LNCaP clone FGC (cell line): ENCODE data around the gene COBL.

Experiments used
- DNase-seq: peaks from one replicate; pipeline ENCODE4 v3.0.0-alpha.2; 2011; ENCODE audit warnings: low read depth
- H3K4me3 ChIP-seq: 2 replicates; pipeline ENCODE4 v1.5.1; 2011; ENCODE audit warnings: mild to moderate bottlenecking, low read depth, low read length, control low read depth
- TF ChIP-seq, protein P1 (sequence below): IDR thresholded peaks from 2 replicates; pipeline ENCODE4 v1.5.1; 2012; ENCODE audit warnings: mild to moderate bottlenecking; ENCODE audit not compliant: control insufficient read depth, insufficient read depth; ENCODE audit errors: extremely low read depth

The COBL gene

DNA sequence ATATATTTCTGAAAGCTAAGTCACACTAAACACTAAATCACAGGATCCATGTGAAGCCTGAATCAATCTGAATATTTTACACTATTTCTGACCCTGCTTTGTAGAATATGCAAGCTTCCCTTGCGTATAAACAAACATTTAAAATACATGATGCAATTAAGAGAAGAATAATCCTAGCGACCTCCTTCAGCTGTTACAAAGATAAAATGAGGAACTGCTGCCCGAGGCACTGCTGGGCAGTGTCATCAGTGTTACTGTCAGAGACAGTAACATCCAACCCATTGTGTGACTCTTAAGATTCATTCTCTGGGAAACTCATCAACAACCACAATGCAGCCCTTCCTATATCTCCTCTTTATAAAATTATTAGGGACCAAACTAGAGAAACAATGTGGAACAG lies 61.6 kb downstream of the COBL start:
- H3K4me3 ChIP-seq: no peak overlapping the region
- TF ChIP-seq, protein P1, sequence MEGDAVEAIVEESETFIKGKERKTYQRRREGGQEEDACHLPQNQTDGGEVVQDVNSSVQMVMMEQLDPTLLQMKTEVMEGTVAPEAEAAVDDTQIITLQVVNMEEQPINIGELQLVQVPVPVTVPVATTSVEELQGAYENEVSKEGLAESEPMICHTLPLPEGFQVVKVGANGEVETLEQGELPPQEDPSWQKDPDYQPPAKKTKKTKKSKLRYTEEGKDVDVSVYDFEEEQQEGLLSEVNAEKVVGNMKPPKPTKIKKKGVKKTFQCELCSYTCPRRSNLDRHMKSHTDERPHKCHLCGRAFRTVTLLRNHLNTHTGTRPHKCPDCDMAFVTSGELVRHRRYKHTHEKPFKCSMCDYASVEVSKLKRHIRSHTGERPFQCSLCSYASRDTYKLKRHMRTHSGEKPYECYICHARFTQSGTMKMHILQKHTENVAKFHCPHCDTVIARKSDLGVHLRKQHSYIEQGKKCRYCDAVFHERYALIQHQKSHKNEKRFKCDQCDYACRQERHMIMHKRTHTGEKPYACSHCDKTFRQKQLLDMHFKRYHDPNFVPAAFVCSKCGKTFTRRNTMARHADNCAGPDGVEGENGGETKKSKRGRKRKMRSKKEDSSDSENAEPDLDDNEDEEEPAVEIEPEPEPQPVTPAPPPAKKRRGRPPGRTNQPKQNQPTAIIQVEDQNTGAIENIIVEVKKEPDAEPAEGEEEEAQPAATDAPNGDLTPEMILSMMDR: no peak
- DNase-seq: no peak

DNA sequence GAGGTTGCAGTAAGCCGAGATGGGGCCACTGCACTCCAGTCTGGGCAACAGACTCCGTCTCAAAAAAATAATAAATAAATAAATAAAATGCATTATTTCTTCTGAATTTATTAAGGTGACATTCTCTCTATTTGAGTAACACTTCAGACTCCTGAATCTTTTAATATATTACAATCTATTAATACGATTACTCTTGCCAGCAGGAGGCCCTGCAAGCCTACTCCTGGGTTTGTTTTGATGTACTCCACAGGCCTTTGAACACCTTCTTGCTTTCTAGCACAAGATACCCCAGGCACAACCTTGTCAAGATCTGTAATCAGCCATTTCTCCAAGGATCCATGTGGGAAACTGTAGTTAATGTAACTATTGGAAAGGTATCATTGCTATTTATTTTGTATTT lies 63.5 kb downstream of the COBL start:
- DNase-seq: no peak
- no peak overlapping the region for H3K4me3 ChIP-seq
- TF ChIP-seq, protein P1: peak; percentile 38; the same call in 1 of the 2 replicates

DNA sequence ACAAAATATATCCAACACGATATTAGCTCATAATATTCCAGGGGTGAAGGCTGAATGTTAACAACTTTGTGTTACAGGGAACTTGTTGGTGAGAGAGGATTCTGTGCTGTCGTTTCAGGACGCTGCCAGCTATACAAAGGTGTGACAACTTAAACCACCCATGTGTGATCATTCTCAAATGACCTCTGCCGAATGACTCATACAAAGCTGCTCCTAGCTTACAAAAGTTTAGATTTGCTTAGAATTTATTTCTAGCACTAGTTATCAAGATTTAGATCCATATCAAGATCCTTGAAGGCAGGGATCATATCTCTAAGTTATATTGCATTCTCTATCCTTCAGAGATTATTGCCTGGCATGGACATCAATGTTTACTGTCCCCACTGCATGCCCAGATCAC lies 65.3 kb downstream of the COBL start:
- no peak overlapping the region for H3K4me3 ChIP-seq
- DNase-seq: peak; percentile 53
- TF ChIP-seq, protein P1: no peak

DNA sequence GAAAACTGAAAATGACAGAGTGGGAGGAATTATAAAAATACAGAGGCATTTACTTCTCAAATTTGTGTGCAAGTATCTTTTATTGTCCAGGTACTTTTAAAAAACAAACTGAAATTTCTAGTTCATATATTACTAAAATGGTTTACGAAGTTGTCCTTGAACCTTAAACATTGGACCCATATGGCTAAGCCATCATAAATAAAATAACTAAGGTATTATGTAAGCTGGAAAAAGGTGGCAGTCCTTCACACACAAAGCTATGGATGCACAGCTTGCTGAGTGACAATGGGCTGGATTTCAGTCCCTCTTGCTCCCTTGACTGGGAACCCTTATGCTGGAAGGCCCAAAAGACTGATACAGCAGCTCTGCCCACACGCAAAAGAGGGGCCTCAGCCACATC lies 66.1 kb downstream of the COBL start:
- no peak overlapping the region for H3K4me3 ChIP-seq
- DNase-seq: no peak
- TF ChIP-seq, protein P1: no peak

DNA sequence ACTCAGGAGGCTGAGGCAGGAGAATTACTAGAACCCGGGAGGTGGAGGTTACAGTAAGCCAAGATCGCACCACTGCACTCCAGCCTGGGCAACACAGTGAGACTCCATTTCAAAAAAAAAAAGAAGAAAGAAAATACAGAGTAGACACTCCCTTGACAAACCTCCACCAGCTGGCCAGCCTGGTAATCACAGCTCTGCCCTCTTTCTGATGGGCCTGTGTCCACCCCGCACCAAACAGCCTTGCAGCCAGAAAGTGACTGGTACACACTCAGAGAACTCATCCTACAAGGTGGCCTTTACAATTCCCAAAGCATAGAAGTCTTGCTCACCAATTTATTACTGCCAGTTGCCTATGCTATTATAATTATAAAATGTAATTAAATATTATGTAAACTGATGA lies 66.6 kb downstream of the COBL start:
- TF ChIP-seq, protein P1: no peak
- no peak overlapping the region for H3K4me3 ChIP-seq
- no peak for DNase-seq

- no peak for DNase-seq
- no peak overlapping the region for H3K4me3 ChIP-seq
- TF ChIP-seq, protein P1: no peak
Measured at GRCh38 chr7:51249187-51249945, 67.2 kb downstream of the COBL start.
